MM.1S (cell line): Measurements from ENCODE around the gene VWA5A.

Experiments
- DNase-seq: peaks from one replicate; pipeline ENCODE4 v3.0.0-alpha.2; 2015
- H2AFZ ChIP-seq: fragments of 300-600 bp; sonication (generic); 2 replicates; pipeline ENCODE4 v1.6.0; 2016; ENCODE audit warnings: antibody characterized with exemption, low read length
- H3F3A ChIP-seq: fragments of 300-600 bp; sonication (generic); 2 replicates; pipeline ENCODE4 v1.6.1; 2016; ENCODE audit warnings: mild to moderate bottlenecking, antibody characterized with exemption, low read length, moderate library complexity, mixed read lengths; ENCODE audit not compliant: insufficient read depth
- H3K27ac ChIP-seq: fragments of 300-600 bp; sonication (generic); 2 replicates; pipeline ENCODE4 v1.5.1; 2016; ENCODE audit warnings: mild to moderate bottlenecking, low read length
- H3K27me3 ChIP-seq: fragments of 300-600 bp; sonication (generic); replicated peaks from 2 replicates; pipeline ENCODE4 v1.6.0; 2016; ENCODE audit warnings: low read length; ENCODE audit not compliant: insufficient read depth
- H3K36me3 ChIP-seq: fragments of 300-600 bp; sonication (generic); replicated peaks from 2 replicates; pipeline ENCODE4 v1.6.1; 2016; ENCODE audit warnings: mild to moderate bottlenecking, low read length, mixed read lengths; ENCODE audit not compliant: insufficient read depth
- H3K4me1 ChIP-seq: fragments of 300-600 bp; sonication (generic); 2 replicates; pipeline ENCODE4 v1.6.1; 2016; ENCODE audit warnings: low read length, mixed read lengths
- H3K4me2 ChIP-seq: fragments of 300-600 bp; sonication (generic); 2 replicates; pipeline ENCODE4 v1.6.0; 2016; ENCODE audit warnings: low read depth, low read length
- H3K4me3 ChIP-seq: fragments of 300-600 bp; sonication (generic); 2 replicates; pipeline ENCODE4 v1.5.1; 2016; ENCODE audit warnings: low read length, mixed read lengths
- H3K79me2 ChIP-seq: fragments of 300-600 bp; sonication (generic); 2 replicates; pipeline ENCODE4 v1.6.1; 2016; ENCODE audit warnings: mixed run types, low read length, mixed read lengths
- H3K9ac ChIP-seq: fragments of 300-600 bp; sonication (generic); 2 replicates; pipeline ENCODE4 v1.6.1; 2016; ENCODE audit warnings: low read length, mixed read lengths
- H3K9me2 ChIP-seq: fragments of 300-600 bp; sonication (generic); replicated peaks from 2 replicates; pipeline ENCODE4 v1.6.1; 2016; ENCODE audit warnings: mild to moderate bottlenecking, low read length, mixed read lengths; ENCODE audit not compliant: insufficient read depth
- H3K9me3 ChIP-seq: fragments of 300-600 bp; sonication (generic); replicated peaks from 2 replicates; pipeline ENCODE4 v1.6.1; 2016; ENCODE audit warnings: mild to moderate bottlenecking, low read length, mixed read lengths; ENCODE audit not compliant: insufficient read depth
- H4K20me1 ChIP-seq: fragments of 300-600 bp; sonication (generic); 2 replicates; pipeline ENCODE4 v1.6.1; 2016; ENCODE audit warnings: mild to moderate bottlenecking, low read length, moderate library complexity, mixed read lengths; ENCODE audit not compliant: insufficient read depth
- EZH2 ChIP-seq: fragments of 300-600 bp; sonication (generic); optimal IDR thresholded peaks from 2 replicates; pipeline ENCODE3; 2017; ENCODE audit warnings: low read depth, mild to moderate bottlenecking, antibody characterized with exemption, low read length, mixed read lengths
- EZH2phosphoT487 ChIP-seq: fragments of 300-600 bp; sonication (generic); IDR thresholded peaks from 2 replicates; pipeline ENCODE4 v1.6.1; 2018; ENCODE audit warnings: antibody characterized with exemption, low read length
- TF ChIP-seq, protein P1 (sequence below): fragments of 300-600 bp; sonication (generic); IDR thresholded peaks from 2 replicates; pipeline ENCODE4 v1.5.1; 2016; ENCODE audit warnings: antibody characterized with exemption, low read length, mixed read lengths

Gene VWA5A

GRCh38 chr11:124080327-124081001, 34.8 kb upstream of the VWA5A start:
- no peak for DNase-seq
- H3K4me2 ChIP-seq = no peak overlapping the region

GRCh38 chr11:124081483-124081882, 33.8 kb upstream of the VWA5A start:
- H3K27me3 ChIP-seq = no peaks in the 10 kb centered on the region
- H2AFZ ChIP-seq = no peak overlapping the region
- no peaks in the 10 kb centered on the region for H3K9me3 ChIP-seq
- H3K36me3 ChIP-seq = no peaks in the 10 kb centered on the region
- H4K20me1 ChIP-seq = no peaks in the 10 kb centered on the region
- no peaks in the 10 kb centered on the region for H3F3A ChIP-seq
- no peak overlapping the region for H3K9ac ChIP-seq
- no peak overlapping the region for H3K4me3 ChIP-seq
- no peak overlapping the region for H3K27ac ChIP-seq
- H3K9me2 ChIP-seq = no peaks in the 10 kb centered on the region
- DNase-seq = no peak
- no peaks in the 10 kb centered on the region for H3K4me1 ChIP-seq
- no peak for TF ChIP-seq EZH2phosphoT487
- TF ChIP-seq EZH2 = no peak
- TF ChIP-seq, protein P1, sequence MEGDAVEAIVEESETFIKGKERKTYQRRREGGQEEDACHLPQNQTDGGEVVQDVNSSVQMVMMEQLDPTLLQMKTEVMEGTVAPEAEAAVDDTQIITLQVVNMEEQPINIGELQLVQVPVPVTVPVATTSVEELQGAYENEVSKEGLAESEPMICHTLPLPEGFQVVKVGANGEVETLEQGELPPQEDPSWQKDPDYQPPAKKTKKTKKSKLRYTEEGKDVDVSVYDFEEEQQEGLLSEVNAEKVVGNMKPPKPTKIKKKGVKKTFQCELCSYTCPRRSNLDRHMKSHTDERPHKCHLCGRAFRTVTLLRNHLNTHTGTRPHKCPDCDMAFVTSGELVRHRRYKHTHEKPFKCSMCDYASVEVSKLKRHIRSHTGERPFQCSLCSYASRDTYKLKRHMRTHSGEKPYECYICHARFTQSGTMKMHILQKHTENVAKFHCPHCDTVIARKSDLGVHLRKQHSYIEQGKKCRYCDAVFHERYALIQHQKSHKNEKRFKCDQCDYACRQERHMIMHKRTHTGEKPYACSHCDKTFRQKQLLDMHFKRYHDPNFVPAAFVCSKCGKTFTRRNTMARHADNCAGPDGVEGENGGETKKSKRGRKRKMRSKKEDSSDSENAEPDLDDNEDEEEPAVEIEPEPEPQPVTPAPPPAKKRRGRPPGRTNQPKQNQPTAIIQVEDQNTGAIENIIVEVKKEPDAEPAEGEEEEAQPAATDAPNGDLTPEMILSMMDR = no peak
- H3K79me2 ChIP-seq = no peaks in the 10 kb centered on the region
- no peak overlapping the region for H3K4me2 ChIP-seq

More at GRCh38 chr11:124080327-124081001, 34.8 kb upstream of the VWA5A start:
- H3K9ac ChIP-seq = no peak overlapping the region
- H3K79me2 ChIP-seq = no peaks in the 10 kb centered on the region
- H2AFZ ChIP-seq = no peak overlapping the region
- no peaks in the 10 kb centered on the region for H3K4me1 ChIP-seq
- H3K36me3 ChIP-seq = no peaks in the 10 kb centered on the region
- no peaks in the 10 kb centered on the region for H3K9me2 ChIP-seq
- no peak overlapping the region for H3K4me3 ChIP-seq
- no peaks in the 10 kb centered on the region for H3K27me3 ChIP-seq
- TF ChIP-seq, protein P1 = no peak
- TF ChIP-seq EZH2phosphoT487 = no peak
- no peak for TF ChIP-seq EZH2
- H4K20me1 ChIP-seq = no peaks in the 10 kb centered on the region
- no peak overlapping the region for H3K27ac ChIP-seq
- no peaks in the 10 kb centered on the region for H3F3A ChIP-seq
- H3K9me3 ChIP-seq = no peaks in the 10 kb centered on the region

GRCh38 chr11:124082371-124082770, 32.9 kb upstream of the VWA5A start:
- no peaks in the 10 kb centered on the region for H4K20me1 ChIP-seq
- H3K9me3 ChIP-seq = no peaks in the 10 kb centered on the region
- H3K4me2 ChIP-seq = no peak overlapping the region
- H3K4me3 ChIP-seq = no peak overlapping the region
- no peaks in the 10 kb centered on the region for H3K9me2 ChIP-seq
- DNase-seq = no peak
- no peaks in the 10 kb centered on the region for H3F3A ChIP-seq
- no peaks in the 10 kb centered on the region for H3K27me3 ChIP-seq
- H3K4me1 ChIP-seq = no peaks in the 10 kb centered on the region
- TF ChIP-seq EZH2phosphoT487 (no peak), EZH2 (no peak)
- TF ChIP-seq, protein P1 = no peak
- no peaks in the 10 kb centered on the region for H3K79me2 ChIP-seq
- H3K36me3 ChIP-seq = no peaks in the 10 kb centered on the region
- no peak overlapping the region for H3K27ac ChIP-seq
- H2AFZ ChIP-seq = no peak overlapping the region
- H3K9ac ChIP-seq = no peak overlapping the region
